ENCODE results near the gene MYH11.

- no peak for TF ChIP-seq CTCF (IDR thresholded peaks at IDR 0.05)
- TF ChIP-seq ZFX (IDR thresholded peaks at IDR 0.05; ENCODE audit: borderline replicate concordance), result no peak
Observed at GRCh38 chr16:15751940-15752339, 104.9 kb downstream of the MYH11 start.
